Measurements from ENCODE around the gene PHF12.

The PHF12 gene

DNA sequence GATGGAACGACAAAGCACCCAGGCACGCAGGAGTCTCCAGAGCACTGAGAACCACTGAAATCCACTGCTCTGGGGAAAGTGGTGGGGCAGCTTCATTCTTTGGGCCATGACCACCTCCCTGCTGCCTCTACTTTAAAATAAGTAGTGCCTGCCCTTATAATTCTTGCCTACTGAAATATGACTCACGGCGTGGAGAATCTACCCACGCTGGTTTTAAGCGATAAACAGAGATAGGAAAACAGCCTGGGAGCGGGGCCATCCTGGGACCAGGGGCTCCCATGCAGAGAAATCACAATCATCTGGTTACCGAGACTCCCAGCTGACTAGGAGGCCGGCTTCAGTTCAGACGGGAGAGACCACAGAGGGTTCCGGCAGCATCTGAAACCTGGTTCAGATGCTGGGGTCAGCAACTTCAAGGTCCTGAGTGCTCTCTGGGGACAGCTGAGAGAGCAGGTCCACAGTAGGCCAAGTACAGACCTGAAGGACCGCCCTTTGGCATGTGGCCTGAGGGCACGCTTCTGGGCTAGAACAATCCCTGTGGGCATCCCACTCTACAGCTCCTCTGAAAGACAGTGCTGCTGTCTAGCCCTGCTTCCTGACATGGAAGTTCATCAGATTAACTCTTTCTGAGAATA lies 39.8 kb downstream of the PHF12 start:
- TF ChIP-seq, protein P1, sequence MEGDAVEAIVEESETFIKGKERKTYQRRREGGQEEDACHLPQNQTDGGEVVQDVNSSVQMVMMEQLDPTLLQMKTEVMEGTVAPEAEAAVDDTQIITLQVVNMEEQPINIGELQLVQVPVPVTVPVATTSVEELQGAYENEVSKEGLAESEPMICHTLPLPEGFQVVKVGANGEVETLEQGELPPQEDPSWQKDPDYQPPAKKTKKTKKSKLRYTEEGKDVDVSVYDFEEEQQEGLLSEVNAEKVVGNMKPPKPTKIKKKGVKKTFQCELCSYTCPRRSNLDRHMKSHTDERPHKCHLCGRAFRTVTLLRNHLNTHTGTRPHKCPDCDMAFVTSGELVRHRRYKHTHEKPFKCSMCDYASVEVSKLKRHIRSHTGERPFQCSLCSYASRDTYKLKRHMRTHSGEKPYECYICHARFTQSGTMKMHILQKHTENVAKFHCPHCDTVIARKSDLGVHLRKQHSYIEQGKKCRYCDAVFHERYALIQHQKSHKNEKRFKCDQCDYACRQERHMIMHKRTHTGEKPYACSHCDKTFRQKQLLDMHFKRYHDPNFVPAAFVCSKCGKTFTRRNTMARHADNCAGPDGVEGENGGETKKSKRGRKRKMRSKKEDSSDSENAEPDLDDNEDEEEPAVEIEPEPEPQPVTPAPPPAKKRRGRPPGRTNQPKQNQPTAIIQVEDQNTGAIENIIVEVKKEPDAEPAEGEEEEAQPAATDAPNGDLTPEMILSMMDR (IDR thresholded peaks at IDR 0.05; ENCODE audit: insufficient read depth, low read depth, low read length, missing control alignments), result no peak
- DNase-seq (ENCODE audit: low read depth), result no peak
- H3K4me3 ChIP-seq (ENCODE audit: low read depth, low read length), result no peak overlapping the region

- DNase-seq (ENCODE audit: low read depth), result no peak
- no peak overlapping the region for H3K4me3 ChIP-seq (ENCODE audit: low read depth, low read length)
- TF ChIP-seq, protein P1 (IDR thresholded peaks at IDR 0.05; ENCODE audit: insufficient read depth, low read depth, low read length, missing control alignments), result no peak
Measured at GRCh38 chr17:28910534-28910933, 40.8 kb downstream of the PHF12 start.

DNA sequence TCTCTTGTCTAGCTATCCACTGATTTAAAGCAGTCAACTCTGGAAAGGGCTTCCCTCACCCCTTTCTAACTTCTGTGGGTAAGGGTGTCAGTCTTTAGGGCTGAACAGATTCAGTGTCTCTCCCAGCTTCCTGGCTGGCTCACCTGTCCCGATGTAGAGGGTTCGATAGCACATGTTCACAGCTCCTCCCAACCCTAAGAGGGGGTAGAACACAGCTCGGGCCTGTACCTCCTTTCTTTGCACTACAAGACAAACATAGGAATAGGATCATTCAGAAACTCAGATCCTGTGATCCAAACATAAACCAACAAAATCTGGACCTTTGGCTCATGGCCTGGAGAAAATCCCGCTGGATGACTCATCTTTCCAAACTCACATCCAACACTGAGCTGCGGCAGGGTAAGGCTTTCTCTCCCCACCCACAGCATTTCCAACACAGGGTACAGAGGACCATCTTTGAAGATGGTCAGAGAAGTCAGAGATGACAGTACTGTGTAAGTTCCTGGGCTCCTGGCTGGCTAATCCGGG lies 42.6 kb downstream of the PHF12 start:
- DNase-seq (ENCODE audit: low read depth), result no peak
- TF ChIP-seq, protein P1 (IDR thresholded peaks at IDR 0.05; ENCODE audit: insufficient read depth, low read depth, low read length, missing control alignments), result no peak
- no peak overlapping the region for H3K4me3 ChIP-seq (ENCODE audit: low read depth, low read length)

- no peak for DNase-seq (ENCODE audit: low read depth)
- H3K4me3 ChIP-seq (ENCODE audit: low read depth, low read length), result no peak overlapping the region
- TF ChIP-seq, protein P1 (IDR thresholded peaks at IDR 0.05; ENCODE audit: insufficient read depth, low read depth, low read length, missing control alignments), result no peak
Measured at GRCh38 chr17:28907709-28908475, 43.4 kb downstream of the PHF12 start.

DNA sequence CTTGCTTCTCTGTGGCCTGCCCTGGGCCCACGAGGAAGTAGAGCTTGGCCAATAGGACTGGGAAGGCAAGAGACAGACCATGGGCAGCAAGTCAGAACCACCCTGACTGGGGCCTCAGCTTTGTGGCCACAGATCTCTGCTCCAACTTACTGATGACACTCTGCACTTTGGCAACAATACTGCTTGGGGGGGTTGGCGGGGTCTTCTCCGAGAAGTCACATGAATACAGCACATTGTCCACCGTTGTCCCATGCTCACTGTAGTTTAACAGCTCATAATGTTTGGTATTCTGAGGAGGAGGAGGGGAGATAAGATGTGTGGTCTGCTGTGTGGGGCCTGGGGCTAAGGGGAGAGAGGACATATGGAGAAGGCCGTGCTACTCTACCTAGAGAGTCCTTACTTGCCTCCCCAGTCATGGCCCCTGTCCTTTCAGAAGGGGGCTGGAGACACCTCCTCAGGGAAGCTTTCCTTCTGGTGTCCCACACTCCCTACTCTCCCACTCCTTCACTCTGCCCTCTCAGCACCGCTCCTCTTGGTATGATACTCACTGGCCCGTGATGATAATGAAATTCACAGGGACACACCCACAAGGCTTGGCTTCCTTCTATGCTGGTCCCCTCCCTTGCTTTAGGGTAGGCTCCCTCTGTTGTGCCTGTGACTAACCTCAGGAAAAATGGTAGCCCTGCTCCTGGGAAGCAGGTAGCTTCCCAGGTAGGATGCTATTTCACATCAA lies 44.4 kb downstream of the PHF12 start:
- no peak overlapping the region for H3K4me3 ChIP-seq (ENCODE audit: low read depth, low read length)
- TF ChIP-seq, protein P1 (IDR thresholded peaks at IDR 0.05; ENCODE audit: insufficient read depth, low read depth, low read length, missing control alignments), result no peak
- DNase-seq (ENCODE audit: low read depth), result no peak

- no peak for DNase-seq (ENCODE audit: low read depth)
- TF ChIP-seq, protein P1 (IDR thresholded peaks at IDR 0.05; ENCODE audit: insufficient read depth, low read depth, low read length, missing control alignments), result no peak
- H3K4me3 ChIP-seq (ENCODE audit: low read depth, low read length), result no peak overlapping the region
Measured at GRCh38 chr17:28906276-28906675, 45.0 kb downstream of the PHF12 start.

Measured in GM12865 (cell line).